GM12801 (cell line): Measurements from ENCODE around the gene DHCR24.

Source experiments
- TF ChIP-seq, protein P1 (sequence below): IDR thresholded peaks from one replicate; pipeline ENCODE4 v1.5.1; 2011; ENCODE audit warnings: control low read depth; ENCODE audit not compliant: insufficient read length; ENCODE audit errors: extremely low read depth

Gene DHCR24

DNA sequence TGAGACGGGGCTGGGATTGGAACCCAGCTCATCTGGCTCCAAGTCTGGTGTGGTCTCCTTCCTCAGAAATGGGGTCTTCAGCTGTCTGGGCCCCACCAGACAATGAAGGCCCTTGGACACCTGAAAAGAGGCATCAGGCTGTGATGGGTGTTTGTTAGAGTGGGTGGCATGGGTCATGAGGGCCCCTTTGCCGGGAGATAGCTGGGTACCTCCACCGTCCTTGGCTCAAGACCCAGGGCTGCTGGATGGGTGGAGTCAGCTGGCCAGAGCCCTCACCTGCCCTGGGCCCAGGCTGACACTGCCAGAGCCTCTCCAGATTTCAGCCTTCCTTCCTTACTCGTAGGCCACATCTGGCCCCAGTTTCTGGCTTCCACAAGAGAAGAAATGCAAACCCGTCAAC lies 72.4 kb downstream of the DHCR24 start:
- TF ChIP-seq, protein P1, sequence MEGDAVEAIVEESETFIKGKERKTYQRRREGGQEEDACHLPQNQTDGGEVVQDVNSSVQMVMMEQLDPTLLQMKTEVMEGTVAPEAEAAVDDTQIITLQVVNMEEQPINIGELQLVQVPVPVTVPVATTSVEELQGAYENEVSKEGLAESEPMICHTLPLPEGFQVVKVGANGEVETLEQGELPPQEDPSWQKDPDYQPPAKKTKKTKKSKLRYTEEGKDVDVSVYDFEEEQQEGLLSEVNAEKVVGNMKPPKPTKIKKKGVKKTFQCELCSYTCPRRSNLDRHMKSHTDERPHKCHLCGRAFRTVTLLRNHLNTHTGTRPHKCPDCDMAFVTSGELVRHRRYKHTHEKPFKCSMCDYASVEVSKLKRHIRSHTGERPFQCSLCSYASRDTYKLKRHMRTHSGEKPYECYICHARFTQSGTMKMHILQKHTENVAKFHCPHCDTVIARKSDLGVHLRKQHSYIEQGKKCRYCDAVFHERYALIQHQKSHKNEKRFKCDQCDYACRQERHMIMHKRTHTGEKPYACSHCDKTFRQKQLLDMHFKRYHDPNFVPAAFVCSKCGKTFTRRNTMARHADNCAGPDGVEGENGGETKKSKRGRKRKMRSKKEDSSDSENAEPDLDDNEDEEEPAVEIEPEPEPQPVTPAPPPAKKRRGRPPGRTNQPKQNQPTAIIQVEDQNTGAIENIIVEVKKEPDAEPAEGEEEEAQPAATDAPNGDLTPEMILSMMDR, result no peak

DNA sequence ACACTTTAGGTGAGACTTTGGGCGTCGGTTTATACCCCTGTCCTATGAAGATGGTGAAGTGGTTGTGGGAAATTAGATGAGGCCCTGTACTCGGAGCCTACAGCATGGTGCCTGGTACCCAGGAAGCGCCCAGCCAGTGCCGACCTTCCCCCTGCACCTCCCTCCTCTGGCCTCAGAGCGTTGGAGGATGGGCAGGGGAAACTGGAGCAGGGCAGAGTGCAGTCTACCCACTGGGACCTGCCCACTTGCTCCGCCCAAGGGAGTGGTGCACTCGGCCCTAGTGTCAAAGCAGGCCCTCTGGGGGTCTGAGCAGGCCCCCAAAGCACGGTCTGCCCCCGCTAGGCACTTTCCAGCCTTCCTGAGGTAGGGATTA lies 72.9 kb downstream of the DHCR24 start:
- TF ChIP-seq, protein P1, result no peak

DNA sequence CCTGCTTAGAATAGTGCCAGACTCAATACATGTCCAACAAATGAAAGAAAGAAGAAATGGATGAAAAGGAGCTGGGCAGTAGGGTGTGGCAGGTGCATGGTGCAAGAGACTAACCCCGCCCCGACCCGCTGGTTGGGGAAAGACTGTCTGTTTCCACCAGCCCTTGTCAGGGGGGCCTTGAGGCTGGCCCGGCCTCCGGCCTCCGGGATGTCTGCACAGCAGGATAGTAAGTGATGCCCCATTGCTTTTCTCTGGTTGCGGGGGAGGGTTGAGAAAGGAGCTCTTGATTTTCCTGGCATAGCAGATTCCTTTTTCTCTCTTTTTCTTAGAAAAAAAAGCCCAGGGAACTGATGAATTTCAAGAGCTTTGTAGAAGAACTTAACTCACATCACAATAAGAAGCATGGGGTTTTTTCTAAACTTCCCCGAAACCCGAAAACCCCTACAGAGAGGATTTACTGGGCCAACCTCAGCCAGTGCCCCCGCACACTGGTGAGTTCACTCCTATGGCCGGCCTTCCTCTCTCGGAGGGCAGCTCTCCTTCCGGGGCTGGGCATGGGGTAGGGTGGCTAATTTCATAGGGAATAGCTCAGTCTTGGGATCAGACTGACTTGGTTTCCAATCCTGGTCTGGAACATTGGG lies 73.4 kb downstream of the DHCR24 start:
- TF ChIP-seq, protein P1, result no peak

DNA sequence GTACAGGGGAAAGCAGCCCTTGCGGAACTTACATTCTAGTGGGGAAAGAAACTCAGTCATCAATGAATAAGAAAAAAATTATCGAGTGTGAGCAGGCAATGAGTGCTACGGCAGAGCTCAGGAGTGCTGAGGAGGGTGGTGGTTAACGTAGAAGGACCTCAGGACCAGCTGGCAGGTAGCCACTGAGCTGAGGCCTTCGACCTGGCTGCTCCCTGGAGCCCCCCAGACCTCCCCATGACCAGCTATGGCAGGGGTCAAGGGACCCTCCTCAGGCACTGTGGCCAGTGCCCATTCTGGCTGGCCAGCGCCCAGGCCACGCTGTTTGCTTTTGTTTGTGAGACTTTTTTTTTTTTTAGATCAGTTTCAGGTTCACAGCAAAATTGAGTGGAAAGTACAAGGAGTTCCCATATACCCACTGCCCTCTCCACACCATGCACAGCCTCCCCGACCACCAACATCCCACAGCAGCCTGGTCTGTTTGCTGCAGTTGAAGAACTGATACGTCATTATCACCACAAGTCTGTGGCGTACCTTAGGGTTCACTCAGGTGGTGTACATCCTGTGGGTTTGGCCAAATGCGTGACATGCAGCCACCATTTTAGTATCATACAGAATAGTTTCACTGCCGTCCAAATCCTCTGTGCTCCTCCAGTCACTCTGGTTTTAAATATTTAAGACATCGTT lies 74.1 kb downstream of the DHCR24 start:
- TF ChIP-seq, protein P1, result no peak

DNA sequence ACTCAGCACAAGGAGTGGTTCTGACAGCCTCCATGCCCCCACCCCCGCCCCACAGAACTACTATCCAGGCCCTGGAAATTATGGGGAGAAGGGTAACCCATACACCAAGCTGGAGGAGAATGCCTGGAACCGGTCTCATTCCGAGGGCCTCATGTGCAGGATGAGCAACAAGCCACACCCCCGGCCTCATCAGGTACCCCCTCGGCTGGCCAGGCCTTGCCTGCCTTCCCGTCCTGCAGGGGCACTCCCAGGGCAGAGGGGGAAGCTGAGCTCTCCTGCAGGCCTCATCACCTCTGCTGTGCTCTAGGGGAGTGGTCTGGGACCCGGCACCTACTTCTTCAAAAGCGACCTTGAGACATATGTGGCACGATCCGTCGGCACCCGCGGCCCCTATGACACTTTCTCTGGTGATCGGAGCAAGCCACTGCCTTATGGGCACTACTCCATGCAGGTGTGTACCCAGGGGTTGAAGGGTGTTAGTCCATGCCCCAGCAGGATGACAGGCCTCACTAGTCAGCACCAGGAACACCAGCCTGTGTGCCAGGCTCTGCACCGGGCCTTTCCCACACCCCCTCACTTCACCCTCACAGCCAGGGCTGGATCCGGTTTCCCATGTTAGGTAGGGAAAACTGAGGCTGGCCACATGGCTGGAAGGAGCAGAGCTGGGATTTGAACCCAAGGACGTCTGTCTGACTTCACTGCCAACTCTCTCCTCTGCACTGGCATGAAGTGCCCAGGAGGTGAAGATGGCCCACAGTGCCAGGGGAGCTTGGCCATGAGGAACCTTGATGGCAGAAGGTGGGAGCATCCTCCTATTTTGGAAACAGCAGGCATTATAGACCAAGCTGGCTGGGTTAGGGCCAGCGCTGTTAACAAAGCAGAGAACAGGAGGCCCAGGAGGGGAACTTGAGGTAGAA lies 75.0 kb downstream of the DHCR24 start:
- TF ChIP-seq, protein P1, result no peak

DNA sequence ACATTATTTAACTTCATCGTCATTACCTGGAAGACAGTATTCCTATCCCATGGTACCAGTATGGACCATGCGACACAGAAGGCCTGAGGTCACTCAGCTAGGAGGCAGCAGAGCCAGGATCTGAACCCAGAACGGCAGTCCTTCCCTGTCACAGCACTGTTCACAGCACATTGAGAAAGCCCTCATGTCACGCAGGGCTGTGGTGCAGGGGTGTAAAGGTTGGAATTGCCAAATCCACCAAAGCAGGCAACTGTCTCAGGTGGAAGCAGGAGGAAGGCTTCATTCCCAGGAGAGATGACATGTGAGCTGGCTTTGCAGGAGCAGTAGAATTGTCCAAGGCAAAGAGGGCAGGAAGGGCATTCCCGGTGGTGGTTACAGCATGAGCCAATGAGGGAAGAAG lies 75.9 kb downstream of the DHCR24 start:
- TF ChIP-seq, protein P1, result no peak
